K562 (cell line): ENCODE data around the gene TGFBR3L. TPM values are rescaled to one million over a fixed set of nuclear protein-coding genes. Genes with fewer than 3 reads are reported as not detected.

Experiments used
- ATAC-seq: fragments of 200-7000 bp; cut with Tn5 transposase; 3 replicates; pipeline ENCODE4 v1.9.1; 2020; ENCODE audit warnings: moderate library complexity
- BruUV-seq: library from RNA; stranded (reverse); fragments of 400-500 nt; replicated peaks from 2 replicates; lab custom pipeline; 2021; lab: Mats Ljungman, UMichigan
- CTCF ChIA-PET: fragments of 300-600 bp; formaldehyde crosslinking; extraction: SDS; loops from one replicate; lab custom pipeline; 2021; ENCODE audit warnings: low intra/inter-chr PET ratio; lab: Yijun Ruan, JAX
- POLR2A ChIA-PET: fragments of 300-600, 350-650 bp; sonication (Branson Sonifier 250); formaldehyde crosslinking; extraction: SDS; loops from one replicate; lab custom pipeline; 2021; ENCODE audit warnings: antibody characterized with exemption, inconsistent platforms; lab: Yijun Ruan, JAX
- DNase-seq, 4 experiments: peaks; one replicate each; pipeline versions ENCODE4 v3.0.0 to v3.0.0-alpha.2; 2011 to 2018; ENCODE audit warnings: low spot score in 3 of 4, mixed read lengths in 3 of 4; ENCODE audit errors: extremely low read depth in 1 of 4
- FAIRE-seq: peaks from 2 replicates; lab custom pipeline; 2011; peaks lifted over from hg19 to GRCh38; lab: Jason Lieb, UNC
- H2AFZ ChIP-seq: 2 replicates; pipeline ENCODE4 v1.6.0; 2011; ENCODE audit warnings: low read depth, low read length, control low read depth, inconsistent platforms
- H3K27ac ChIP-seq: fragments of 200-600 bp; 3 replicates; pipeline ENCODE4 v1.8.0; 2011; ENCODE audit warnings: low read depth, mild to moderate bottlenecking, control low read depth, inconsistent platforms, low read length, moderate library complexity, mixed read lengths; ENCODE audit errors: extremely low read depth
- H3K27me3 ChIP-seq, 2 experiments: fragments of 300-600 bp in 1 of 2; 2 replicates in 1 of 2; 3 replicates in 1 of 2; pipeline versions ENCODE4 v1.6.0 to v1.8.0; 2011; ENCODE audit warnings: inconsistent platforms in 2 of 2, low read length in 2 of 2, mild to moderate bottlenecking in 1 of 2, mixed read lengths in 1 of 2, moderate library complexity in 1 of 2; ENCODE audit not compliant: control insufficient read depth in 2 of 2, insufficient read depth in 2 of 2
- H3K36me3 ChIP-seq: fragments of 300-600 bp; 3 replicates; pipeline ENCODE4 v1.8.0; 2011; ENCODE audit warnings: mild to moderate bottlenecking, low read length, inconsistent platforms; ENCODE audit not compliant: control insufficient read depth, insufficient read depth
- H3K4me1 ChIP-seq, 2 experiments: fragments of 200-600 bp in 1 of 2; replicated peaks in 1 of 2; 2 replicates in 1 of 2; 3 replicates in 1 of 2; pipeline versions ENCODE4 v1.5.1 to v1.8.0; 2011; ENCODE audit warnings: inconsistent platforms in 2 of 2, low read length in 2 of 2, mild to moderate bottlenecking in 1 of 2, mixed read lengths in 1 of 2, moderate library complexity in 1 of 2; ENCODE audit not compliant: control insufficient read depth in 2 of 2, insufficient read depth in 2 of 2
- H3K4me2 ChIP-seq: 2 replicates; pipeline ENCODE4 v1.6.1; 2011; ENCODE audit warnings: low read length, control low read depth, inconsistent platforms, mixed read lengths; ENCODE audit not compliant: insufficient read depth
- H3K4me3 ChIP-seq: fragments of 200-600 bp; sonication (generic), shearing (Covaris generic); 2 replicates; pipeline ENCODE4 v1.5.1; 2016; ENCODE audit warnings: control low read depth, inconsistent platforms
- H3K79me2 ChIP-seq: fragments of 200-600 bp; 3 replicates; pipeline ENCODE4 v1.8.0; 2011; ENCODE audit warnings: low read length, inconsistent platforms; ENCODE audit not compliant: control insufficient read depth, insufficient read depth
- H3K9ac ChIP-seq, 2 experiments: 2 replicates each; pipeline versions ENCODE4 v1.6.0 to v1.6.1; 2011; ENCODE audit warnings: low read depth in 2 of 2, low read length in 2 of 2, control low read depth in 1 of 2, inconsistent platforms in 1 of 2, mild to moderate bottlenecking in 1 of 2, mixed read lengths in 1 of 2; ENCODE audit not compliant: insufficient read depth in 1 of 2
- H3K9me1 ChIP-seq: one replicate; pipeline ENCODE4 v1.6.0; 2011; ENCODE audit warnings: inconsistent platforms, mild to moderate bottlenecking, low read length, moderate library complexity; ENCODE audit not compliant: control insufficient read depth, insufficient read depth
- H3K9me3 ChIP-seq: replicated peaks from 2 replicates; pipeline ENCODE4 v1.5.1; 2011; ENCODE audit warnings: low read depth, low read length, inconsistent platforms; ENCODE audit not compliant: control insufficient read depth, insufficient read depth
- H4K20me1 ChIP-seq: replicated peaks from 2 replicates; pipeline ENCODE4 v1.6.1; 2011; ENCODE audit warnings: low read length, inconsistent platforms, mixed read lengths; ENCODE audit not compliant: control insufficient read depth, insufficient read depth
- GMEB1 ChIP-seq: fragments of 250-450 bp; sonication (Bioruptor Pico); IDR thresholded peaks from 2 replicates; pipeline ENCODE4 v1.4.0; 2020; ENCODE audit warnings: mild to moderate bottlenecking
- HMG20A ChIP-seq: fragments of 450-650 bp; formaldehyde crosslinking; conservative IDR thresholded peaks from 2 replicates; pipeline ENCODE4 v1.4.0; 2020; ENCODE audit warnings: mild to moderate bottlenecking, mixed read lengths
- MCM7 ChIP-seq, 2 experiments: fragments of 450-650 bp; IDR thresholded peaks; 2 replicates each; pipeline ENCODE4 v1.6.1; 2016 to 2018
- POLR2AphosphoS2 ChIP-seq: IDR thresholded peaks from 2 replicates; pipeline ENCODE4 v1.6.1; 2012; ENCODE audit warnings: low read length, improper control_type of control experiment
- POLR3G ChIP-seq: IDR thresholded peaks from 2 replicates; pipeline ENCODE4 v1.6.1; 2011; ENCODE audit not compliant: insufficient read length, insufficient replicate concordance; ENCODE audit errors: extremely low read depth
- SAFB ChIP-seq: fragments of 200-400 bp; formaldehyde crosslinking; IDR thresholded peaks from 2 replicates; pipeline ENCODE4 v1.6.1; 2017; ENCODE audit warnings: low read depth, low read length, borderline replicate concordance
- TCF7 ChIP-seq: sonication (generic); IDR thresholded peaks from 2 replicates; pipeline ENCODE4 v1.6.1; 2016; ENCODE audit warnings: antibody characterized with exemption, borderline replicate concordance
- THRAP3 ChIP-seq: fragments of 450-650 bp; IDR thresholded peaks from 2 replicates; pipeline ENCODE4 v1.6.1; 2016; ENCODE audit warnings: mild to moderate bottlenecking, inconsistent platforms, borderline replicate concordance
- ZBTB7A ChIP-seq: IDR thresholded peaks from 2 replicates; pipeline ENCODE4 v1.6.1; 2011; ENCODE audit warnings: low read depth, mild to moderate bottlenecking, low read length, moderate library complexity, borderline replicate concordance; ENCODE audit not compliant: control insufficient read depth
- ZNF316 ChIP-seq: fragments of 450-650 bp; IDR thresholded peaks from 2 replicates; pipeline ENCODE4 v1.6.1; 2016
- ZNF347 ChIP-seq: fragments of 450-650 bp; formaldehyde crosslinking; IDR thresholded peaks from 2 replicates; pipeline ENCODE4 v1.4.0; 2020; ENCODE audit warnings: low read depth, mild to moderate bottlenecking, moderate library complexity
- ZNF639 ChIP-seq, 2 experiments: fragments of 200-800 bp in 1 of 2; sonication (Bioruptor generic) in 1 of 2; sonication (generic) in 1 of 2; formaldehyde crosslinking in 1 of 2; IDR thresholded peaks in 1 of 2; conservative IDR thresholded peaks in 1 of 2; 2 replicates each; pipeline versions ENCODE4 v1.5.0 to v1.6.1; 2016 to 2020; ENCODE audit warnings: missing compliant biosample characterization in 1 of 2, missing genetic modification characterization in 1 of 2, missing genetic modification reagents in 1 of 2
- WGBS: fragments of 100-300 bp; shearing (Covaris generic); methylation state at CpG from one replicate; pipeline ENCODE4 v1.1.6; 2016; ENCODE audit warnings: low coverage, mixed read lengths; ENCODE audit not compliant: insufficient coverage; ENCODE audit errors: missing lambda C conversion rate; 5-methylcytosine and 5-hydroxymethylcytosine counted together
- in situ Hi-C: fragments of 300-500 bp; cut with MboI; formaldehyde crosslinking; loops from 4 replicates; pipeline ENCODE4 v1.15.0; 2018; ENCODE audit warnings: inconsistent platforms, mixed read lengths
- intact Hi-C: fragments of 100-400 bp; cut with micrococcal nuclease; formaldehyde crosslinking; loops from 2 replicates; pipeline ENCODE4 v1.14.2; 2022
- polyA plus RNA-seq, 8 experiments: library from polyadenylated mRNA; depleted of rRNA in 4 of 8; stranded (reverse) in 5 of 8; unstranded in 3 of 8; fragments of >200 nt; fragmentation: Nextera tagmentation in 2 of 8; fragmentation: Illumina TruSeq in 1 of 8; extraction: Ambion mirVana in 2 of 8; extraction: Trizol in 1 of 8; gene quantifications; 2 replicates each; pipeline versions ENCODE4 v1.2.1 to v1.2.3, GENCODE V29; 2011 to 2014; ENCODE audit warnings: inconsistent platforms in 1 of 8, missing spikeins in 1 of 8
- total RNA-seq, 7 experiments: library from RNA; depleted of rRNA in 6 of 7; stranded (reverse); fragments of >200 nt in 6 of 7; fragmentation: Illumina TruSeq in 2 of 7; extraction: Trizol in 2 of 7; gene quantifications; 2 replicates each; pipeline versions ENCODE4 v1.2.1 to v1.2.3, GENCODE V29; 2011 to 2021; ENCODE audit warnings: low replicate concordance in 1 of 7
- TF ChIP-seq, protein P1 (sequence below), 2 experiments: fragments of 450-650 bp; IDR thresholded peaks; 2 replicates each; pipeline ENCODE4 v1.6.1; 2016

The TGFBR3L gene
- total and polyA plus RNA-seq, 9 of the 15 experiments (the other 6 are each of a cell fraction or from before 2014, with no cell fraction given): not detected

DNA sequence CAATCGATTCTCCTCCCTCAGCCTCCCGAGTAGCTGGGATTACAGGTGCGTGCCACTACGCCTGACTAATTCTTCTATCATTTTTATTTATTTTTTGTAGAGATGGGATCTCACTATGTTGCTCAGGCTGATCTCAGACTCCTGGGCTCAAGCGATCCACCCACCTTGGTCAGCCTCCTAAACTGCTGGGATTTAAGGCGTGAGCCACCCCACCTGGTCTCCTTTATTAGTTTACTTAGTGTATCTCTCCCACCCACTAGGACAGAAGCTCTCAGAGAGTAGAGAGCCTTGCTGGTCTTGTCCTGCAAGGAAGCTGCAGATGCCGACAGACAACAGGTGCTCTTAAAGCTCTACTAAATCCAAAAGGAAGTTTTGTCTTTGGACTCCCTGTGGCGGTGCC is 28.8 kb upstream of the TGFBR3L start:
- Histone ChIP-seq H3K4me1 (peaks cover 10 to 26% of the 10 kb centered on the region in 2 experiments), H3K36me3 (no peaks in the 10 kb centered on the region), H3K27ac (no peak overlapping the region), H3K4me2 (no peak overlapping the region), H2AFZ (no peak overlapping the region), H3K79me2 (peaks cover 5% of the 10 kb centered on the region; the same call in 2 of the 3 replicates), H3K27me3 (no peaks in the 10 kb centered on the region), H3K9me1 (no peaks in the 10 kb centered on the region), H4K20me1 (no peaks in the 10 kb centered on the region), H3K4me3 (no peak overlapping the region), H3K9ac (no peak overlapping the region), H3K9me3 (no peaks in the 10 kb centered on the region)
- DNase-seq (no peak), FAIRE-seq (no peak), ATAC-seq (no peak)
- CTCF ChIA-PET: no interaction called here
- in situ Hi-C loops (no loop called here), intact Hi-C loops (no loop called here)
- POLR2A ChIA-PET: interaction anchor here (1.2 to 8.2 kb wide), 3 partner anchors 8 to 28 kb away, joined by 4 to 72 read pairs (median 4); partner anchors contain the start of gene MAP2K7
- 40% methylated on average over 8 of the region's 8 CpGs for WGBS
- no TSS peak for BruUV-seq
- no peak for TF ChIP-seq MCM7 (IDR thresholded peaks at IDR 0.05)
- TF ChIP-seq, protein P1, sequence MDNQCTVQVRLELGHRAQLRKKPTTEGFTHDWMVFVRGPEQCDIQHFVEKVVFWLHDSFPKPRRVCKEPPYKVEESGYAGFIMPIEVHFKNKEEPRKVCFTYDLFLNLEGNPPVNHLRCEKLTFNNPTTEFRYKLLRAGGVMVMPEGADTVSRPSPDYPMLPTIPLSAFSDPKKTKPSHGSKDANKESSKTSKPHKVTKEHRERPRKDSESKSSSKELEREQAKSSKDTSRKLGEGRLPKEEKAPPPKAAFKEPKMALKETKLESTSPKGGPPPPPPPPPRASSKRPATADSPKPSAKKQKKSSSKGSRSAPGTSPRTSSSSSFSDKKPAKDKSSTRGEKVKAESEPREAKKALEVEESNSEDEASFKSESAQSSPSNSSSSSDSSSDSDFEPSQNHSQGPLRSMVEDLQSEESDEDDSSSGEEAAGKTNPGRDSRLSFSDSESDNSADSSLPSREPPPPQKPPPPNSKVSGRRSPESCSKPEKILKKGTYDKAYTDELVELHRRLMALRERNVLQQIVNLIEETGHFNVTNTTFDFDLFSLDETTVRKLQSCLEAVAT (IDR thresholded peaks at IDR 0.05): no peak
- no peak for TF ChIP-seq TCF7
- TF ChIP-seq SAFB: no peak
- TF ChIP-seq HMG20A (CRISPR knock-in tag): no peak
- TF ChIP-seq ZNF639 (CRISPR knock-in tag; conservative IDR thresholded peaks at IDR 0.05 in 1 of 2, IDR thresholded peaks at IDR 0.05 in 1 of 2): no peak
- no peak for TF ChIP-seq POLR3G
- no peak for TF ChIP-seq POLR2AphosphoS2
- TF ChIP-seq THRAP3: no peak
- TF ChIP-seq ZNF347: no peak
- TF ChIP-seq ZNF316: no peak
- no peak for TF ChIP-seq ZBTB7A
- no peak for TF ChIP-seq GMEB1 (CRISPR knock-in tag)
